ENCODE results near the gene CENPQ.
"Not testable (repeated sequence)": the region's sequence is repeated elsewhere in the genome, so short reads cannot be mapped to it uniquely, and the experiment has no call there.

Gene CENPQ

GRCh38 chr6:49463612-49463967, 420 bp downstream of the CENPQ start:
- TF ChIP-seq POLR2AphosphoS5 (IDR thresholded peaks at IDR 0.05; ENCODE audit: low read depth, low read length): no peak
- no peak for TF ChIP-seq POLR2A (IDR thresholded peaks at IDR 0.05; ENCODE audit: low read depth, low read length)
- no peak for TF ChIP-seq TAF1 (IDR thresholded peaks at IDR 0.05; ENCODE audit: borderline replicate concordance, low read depth, low read length)
- FAIRE-seq (no peak), DNase-seq (ENCODE audit: insufficient read length) (no peak)

- no peak for DNase-seq (ENCODE audit: insufficient read length)
- TF ChIP-seq POLR2A (IDR thresholded peaks at IDR 0.05; ENCODE audit: low read depth, low read length) (no peak), POLR2AphosphoS5 (IDR thresholded peaks at IDR 0.05; ENCODE audit: low read depth, low read length) (no peak), TAF1 (IDR thresholded peaks at IDR 0.05; ENCODE audit: borderline replicate concordance, low read depth, low read length) (no peak)
- FAIRE-seq: no peak
Observed at GRCh38 chr6:49464691-49465090, 1.5 kb downstream of the CENPQ start.

GRCh38 chr6:49468042-49468441, 4.9 kb downstream of the CENPQ start:
- no peak for DNase-seq (ENCODE audit: insufficient read length)
- no peak for FAIRE-seq
- TF ChIP-seq TAF1 (IDR thresholded peaks at IDR 0.05; ENCODE audit: borderline replicate concordance, low read depth, low read length) (no peak), POLR2A (IDR thresholded peaks at IDR 0.05; ENCODE audit: low read depth, low read length) (no peak), POLR2AphosphoS5 (IDR thresholded peaks at IDR 0.05; ENCODE audit: low read depth, low read length) (no peak)

GRCh38 chr6:49476564-49476963, 13.4 kb downstream of the CENPQ start:
- not testable (repeated sequence) for FAIRE-seq; DNase-seq (ENCODE audit: insufficient read length)

- TF ChIP-seq TAF1 (IDR thresholded peaks at IDR 0.05; ENCODE audit: borderline replicate concordance, low read depth, low read length): no peak
- no peak for TF ChIP-seq POLR2AphosphoS5 (IDR thresholded peaks at IDR 0.05; ENCODE audit: low read depth, low read length)
- TF ChIP-seq POLR2A (IDR thresholded peaks at IDR 0.05; ENCODE audit: low read depth, low read length): no peak
- DNase-seq (ENCODE audit: insufficient read length): no peak
- no peak for FAIRE-seq
Observed at GRCh38 chr6:49479308-49479970, 16.3 kb downstream of the CENPQ start.

GRCh38 chr6:49481846-49482245, 18.7 kb downstream of the CENPQ start:
- not testable (repeated sequence) for FAIRE-seq; DNase-seq (ENCODE audit: insufficient read length)

- FAIRE-seq; DNase-seq (ENCODE audit: insufficient read length): not testable (repeated sequence)
Observed at GRCh38 chr6:49483380-49483779, 20.2 kb downstream of the CENPQ start.

- FAIRE-seq: no peak
Observed at GRCh38 chr6:49490633-49491032, 27.5 kb downstream of the CENPQ start.

GRCh38 chr6:49497304-49497703, 34.1 kb downstream of the CENPQ start:
- DNase-seq (ENCODE audit: insufficient read length) (no peak), FAIRE-seq (no peak)
- no peak for TF ChIP-seq POLR2AphosphoS5 (IDR thresholded peaks at IDR 0.05; ENCODE audit: low read depth, low read length)
- TF ChIP-seq TAF1 (IDR thresholded peaks at IDR 0.05; ENCODE audit: borderline replicate concordance, low read depth, low read length): no peak
- no peak for TF ChIP-seq POLR2A (IDR thresholded peaks at IDR 0.05; ENCODE audit: low read depth, low read length)

More at GRCh38 chr6:49490633-49491032, 27.5 kb downstream of the CENPQ start:
- TF ChIP-seq TAF1 (IDR thresholded peaks at IDR 0.05; ENCODE audit: borderline replicate concordance, low read depth, low read length) (no peak), POLR2AphosphoS5 (IDR thresholded peaks at IDR 0.05; ENCODE audit: low read depth, low read length) (no peak), POLR2A (IDR thresholded peaks at IDR 0.05; ENCODE audit: low read depth, low read length) (no peak)
- no peak for DNase-seq (ENCODE audit: insufficient read length)

GRCh38 chr6:49499126-49499525, 36.0 kb downstream of the CENPQ start:
- FAIRE-seq (no peak), DNase-seq (ENCODE audit: insufficient read length) (no peak)
- no peak for TF ChIP-seq POLR2AphosphoS5 (IDR thresholded peaks at IDR 0.05; ENCODE audit: low read depth, low read length)
- no peak for TF ChIP-seq POLR2A (IDR thresholded peaks at IDR 0.05; ENCODE audit: low read depth, low read length)
- TF ChIP-seq TAF1 (IDR thresholded peaks at IDR 0.05; ENCODE audit: borderline replicate concordance, low read depth, low read length): no peak

GRCh38 chr6:49499623-49500022, 36.5 kb downstream of the CENPQ start, which contains the start of gene GLYATL3:
TSS of gene GLYATL3 (plus strand) at chr6:49499923. CDS start at chr6:49511991, 12,068 bp downstream.
- TF ChIP-seq POLR2AphosphoS5 (IDR thresholded peaks at IDR 0.05; ENCODE audit: low read depth, low read length) (no peak), TAF1 (IDR thresholded peaks at IDR 0.05; ENCODE audit: borderline replicate concordance, low read depth, low read length) (no peak), POLR2A (IDR thresholded peaks at IDR 0.05; ENCODE audit: low read depth, low read length) (no peak)
- no peak for DNase-seq (ENCODE audit: insufficient read length)
- FAIRE-seq: no peak

- DNase-seq (ENCODE audit: insufficient read length) (no peak), FAIRE-seq (no peak)
- TF ChIP-seq POLR2A (IDR thresholded peaks at IDR 0.05; ENCODE audit: low read depth, low read length) (no peak), TAF1 (IDR thresholded peaks at IDR 0.05; ENCODE audit: borderline replicate concordance, low read depth, low read length) (no peak), POLR2AphosphoS5 (IDR thresholded peaks at IDR 0.05; ENCODE audit: low read depth, low read length) (no peak)
Observed at GRCh38 chr6:49504666-49505065, 41.5 kb downstream of the CENPQ start.

GRCh38 chr6:49506569-49507111, 43.5 kb downstream of the CENPQ start:
- DNase-seq (ENCODE audit: insufficient read length) (no peak), FAIRE-seq (no peak)
- no peak for TF ChIP-seq TAF1 (IDR thresholded peaks at IDR 0.05; ENCODE audit: borderline replicate concordance, low read depth, low read length)
- TF ChIP-seq POLR2AphosphoS5 (IDR thresholded peaks at IDR 0.05; ENCODE audit: low read depth, low read length): no peak
- no peak for TF ChIP-seq POLR2A (IDR thresholded peaks at IDR 0.05; ENCODE audit: low read depth, low read length)

Measured in GM12892 (cell line).